Measurements from ENCODE around the gene AKAP6. TPM values are rescaled to one million over a fixed set of nuclear protein-coding genes. Genes with fewer than 3 reads are reported as not detected.

AKAP6 gene
- total RNA-seq, 2 experiments from 2014 or later = 0.13 to 0.72 TPM

GRCh38 chr14:32428875-32429274 is 99.8 kb downstream of the AKAP6 start:
- ChIA-PET POLR2A (interaction anchor here (1.0 kb wide), 1 partner anchor 9 kb away, joined by 3 read pairs; no protein-coding TSS in a partner anchor), CTCF (ENCODE audit: unreplicated experiment) (no interaction called here)
- Histone ChIP-seq H3K36me3 (ENCODE audit: insufficient read depth, low read length) (no peaks in the 10 kb centered on the region), H3K9me2 (ENCODE audit: insufficient read depth, low read length) (no peaks in the 10 kb centered on the region), H3K4me3 (ENCODE audit: low read depth, low read length, poor library complexity, severe bottlenecking) (no peak overlapping the region), H3K4me2 (ENCODE audit: low read length) (no peak overlapping the region), H3K9me3 (ENCODE audit: low read length) (no peaks in the 10 kb centered on the region), H3K27ac (ENCODE audit: low read depth, low read length, poor library complexity, severe bottlenecking) (no peak overlapping the region), H3K79me2 (ENCODE audit: insufficient read depth, low read depth, low read length) (no peaks in the 10 kb centered on the region), H3K4me1 (ENCODE audit: insufficient read depth, low read length, poor library complexity, severe bottlenecking) (no peaks in the 10 kb centered on the region), H4K20me1 (ENCODE audit: insufficient read depth, low read length) (no peaks in the 10 kb centered on the region), H2AFZ (ENCODE audit: low read length) (no peak overlapping the region)
- no peak for TF ChIP-seq CTCF (conservative IDR thresholded peaks at IDR 0.05; ENCODE audit: low read length)
- no peak for TF ChIP-seq EZH2phosphoT487 (IDR thresholded peaks at IDR 0.05; ENCODE audit: borderline replicate concordance, low read depth, low read length)
- intact Hi-C loops (cut with micrococcal nuclease; ENCODE audit: unreplicated experiment) = no loop called here
- no TSS peak for BruUV-seq (replicated peaks)
- no peak for DNase-seq (ENCODE audit: low spot score)

- CTCF ChIA-PET (ENCODE audit: unreplicated experiment) = no interaction called here
Observed at GRCh38 chr14:32430326-32430725, 101.2 kb downstream of the AKAP6 start.

More at GRCh38 chr14:32430326-32430725, 101.2 kb downstream of the AKAP6 start:
- DNase-seq (ENCODE audit: low spot score) = no peak
- Histone ChIP-seq H3K4me1 (ENCODE audit: insufficient read depth, low read length, poor library complexity, severe bottlenecking) (no peaks in the 10 kb centered on the region), H3K4me3 (ENCODE audit: low read depth, low read length, poor library complexity, severe bottlenecking) (no peak overlapping the region), H3K27ac (ENCODE audit: low read depth, low read length, poor library complexity, severe bottlenecking) (no peak overlapping the region), H4K20me1 (ENCODE audit: insufficient read depth, low read length) (no peaks in the 10 kb centered on the region), H2AFZ (ENCODE audit: low read length) (no peak overlapping the region), H3K9me3 (ENCODE audit: low read length) (no peaks in the 10 kb centered on the region), H3K4me2 (ENCODE audit: low read length) (no peak overlapping the region), H3K9me2 (ENCODE audit: insufficient read depth, low read length) (no peaks in the 10 kb centered on the region), H3K36me3 (ENCODE audit: insufficient read depth, low read length) (no peaks in the 10 kb centered on the region), H3K79me2 (ENCODE audit: insufficient read depth, low read depth, low read length) (no peaks in the 10 kb centered on the region)
- intact Hi-C loops (cut with micrococcal nuclease; ENCODE audit: unreplicated experiment) = no loop called here
- POLR2A ChIA-PET = no interaction called here
- TF ChIP-seq EZH2phosphoT487 (IDR thresholded peaks at IDR 0.05; ENCODE audit: borderline replicate concordance, low read depth, low read length) (no peak), CTCF (conservative IDR thresholded peaks at IDR 0.05; ENCODE audit: low read length) (no peak)
- no TSS peak for BruUV-seq (replicated peaks)

All from OCI-LY7 (cell line).